Thoracic aorta (tissue), 2 donors: ENCODE measurements around the gene CSTF3. TPM values are rescaled to one million over a fixed set of nuclear protein-coding genes. Genes with fewer than 3 reads are reported as not detected.

Experiments used
- ATAC-seq: fragments of 150-250 bp; one replicate; pipeline ENCODE4 v1.8.0; 2017; ENCODE audit warnings: low read depth; ENCODE audit not compliant: insufficient number of reproducible peaks, low FRiP score
- DNase-seq: peaks from one replicate; pipeline ENCODE4 v3.0.0-alpha.2; 2020; ENCODE audit warnings: low spot score
- H3K27ac ChIP-seq, 2 donors: fragments of 200-600 bp; sonication (generic); 1 replicate in 1 of 2; 2 replicates in 1 of 2; pipeline ENCODE4 v1.5.1; 2016; ENCODE audit warnings: mild to moderate bottlenecking in 2 of 2, moderate library complexity in 2 of 2
- H3K27me3 ChIP-seq: fragments of 200-600 bp; sonication (generic); replicated peaks from 2 replicates; pipeline ENCODE4 v1.6.0; 2016; ENCODE audit warnings: mild to moderate bottlenecking; ENCODE audit not compliant: insufficient read depth
- H3K36me3 ChIP-seq: fragments of 200-600 bp; sonication (generic); one replicate; pipeline ENCODE4 v1.5.1; 2016
- H3K4me1 ChIP-seq, 2 donors: fragments of 200-600 bp; sonication (generic); 1 replicate in 1 of 2; 2 replicates in 1 of 2; pipeline versions ENCODE4 v1.5.1 to v1.6.0; 2016; ENCODE audit warnings: low read depth in 2 of 2, mild to moderate bottlenecking in 1 of 2; ENCODE audit not compliant: control insufficient read depth in 1 of 2
- H3K4me3 ChIP-seq: fragments of 200-600 bp; sonication (generic); 2 replicates; pipeline ENCODE4 v1.5.1; 2016; ENCODE audit warnings: mild to moderate bottlenecking
- H3K9me3 ChIP-seq: fragments of 200-600 bp; sonication (generic); 2 replicates; pipeline ENCODE4 v1.5.1; 2016
- CTCF ChIP-seq: fragments of 200-600 bp; sonication (generic); IDR thresholded peaks from one replicate; pipeline ENCODE4 v1.5.1; 2019; ENCODE audit warnings: antibody characterized with exemption
- total RNA-seq, 2 donors: library from RNA; depleted of rRNA; stranded (reverse); fragments of >200 nt; gene quantifications; one replicate each; pipeline versions ENCODE4 v1.1.0 to v1.2.3, GENCODE V29; 2016

CSTF3 gene
- total RNA-seq, 2 donors from 2014 or later, result 11.1 to 29.3 TPM

GRCh38 chr11:33116535-33116934 is 44.7 kb downstream of the CSTF3 start:
- no peak for ATAC-seq
- no peak overlapping the region for H3K4me3 ChIP-seq

GRCh38 chr11:33110083-33110482 is 51.2 kb downstream of the CSTF3 start:
- DNase-seq (no peak), ATAC-seq (no peak)
- Histone ChIP-seq H3K4me3 (no peak overlapping the region), H3K27me3 (no peaks in the 10 kb centered on the region), H3K9me3 (no peaks in the 10 kb centered on the region), H3K36me3 (no peaks in the 10 kb centered on the region), H3K27ac (no peak overlapping the region), H3K4me1 (no peaks in the 10 kb centered on the region)
- no peak for TF ChIP-seq CTCF

More at GRCh38 chr11:33116535-33116934, 44.7 kb downstream of the CSTF3 start:
- no peak for DNase-seq
- no peaks in the 10 kb centered on the region for H3K4me1 ChIP-seq
- H3K9me3 ChIP-seq, result no peaks in the 10 kb centered on the region
- no peaks in the 10 kb centered on the region for H3K27me3 ChIP-seq
- TF ChIP-seq CTCF, result no peak
- no peaks in the 10 kb centered on the region for H3K36me3 ChIP-seq
- H3K27ac ChIP-seq, result no peak overlapping the region

GRCh38 chr11:33109294-33109895 is 51.9 kb downstream of the CSTF3 start:
- no peaks in the 10 kb centered on the region for H3K4me1 ChIP-seq
- H3K4me3 ChIP-seq, result no peak overlapping the region
- DNase-seq (no peak), ATAC-seq (no peak)
- H3K9me3 ChIP-seq, result no peaks in the 10 kb centered on the region
- H3K27me3 ChIP-seq, result no peaks in the 10 kb centered on the region
- no peaks in the 10 kb centered on the region for H3K36me3 ChIP-seq
- no peak for TF ChIP-seq CTCF
- no peak overlapping the region for H3K27ac ChIP-seq

- no peak for DNase-seq
- Histone ChIP-seq H3K27ac (no peak overlapping the region), H3K9me3 (no peaks in the 10 kb centered on the region), H3K36me3 (peaks cover 14% of the 10 kb centered on the region), H3K4me1 (no peaks in the 10 kb centered on the region), H3K4me3 (no peak overlapping the region), H3K27me3 (no peaks in the 10 kb centered on the region)
- no peak for ATAC-seq
- TF ChIP-seq CTCF, result no peak
Measured at GRCh38 chr11:33103836-33104235, 57.4 kb downstream of the CSTF3 start.

- no peak overlapping the region for H3K27ac ChIP-seq
- H3K9me3 ChIP-seq, result no peaks in the 10 kb centered on the region
- no peak for TF ChIP-seq CTCF
- no peaks in the 10 kb centered on the region for H3K27me3 ChIP-seq
- no peaks in the 10 kb centered on the region for H3K4me1 ChIP-seq
- ATAC-seq, result no peak
- H3K36me3 ChIP-seq, result peaks cover 20% of the 10 kb centered on the region
- no peak overlapping the region for H3K4me3 ChIP-seq
- no peak for DNase-seq
Measured at GRCh38 chr11:33094157-33094556, 67.1 kb downstream of the CSTF3 start.
